HEK293 (cell line): ENCODE results near the gene MYOM1.

Experiments used
- GLI4 ChIP-seq: fragments of 450-650 bp; formaldehyde crosslinking; IDR thresholded peaks from 2 replicates; pipeline ENCODE4 v1.5.1; 2016; ENCODE audit warnings: missing biosample characterization, missing genetic modification characterization
- GLIS1 ChIP-seq: fragments of 450-650 bp; formaldehyde crosslinking; IDR thresholded peaks from 2 replicates; pipeline ENCODE4 v1.5.1; 2016; ENCODE audit warnings: missing biosample characterization, missing genetic modification characterization
- HOXC10 ChIP-seq: sonication (generic); formaldehyde crosslinking; IDR thresholded peaks from 2 replicates; pipeline ENCODE4 v1.8.1; 2023; ENCODE audit warnings: mild to moderate bottlenecking, missing genetic modification reagents
- KLF7 ChIP-seq: fragments of 450-650 bp; formaldehyde crosslinking; IDR thresholded peaks from 2 replicates; pipeline ENCODE4 v1.5.1; 2016; ENCODE audit warnings: missing biosample characterization, missing genetic modification characterization, borderline replicate concordance
- KLF8 ChIP-seq: fragments of 450-650 bp; formaldehyde crosslinking; IDR thresholded peaks from 2 replicates; pipeline ENCODE4 v1.5.1; 2016; ENCODE audit warnings: missing biosample characterization, missing genetic modification characterization
- PBX3 ChIP-seq: sonication (generic); formaldehyde crosslinking; IDR thresholded peaks from 2 replicates; pipeline ENCODE4 v1.8.1; 2022; ENCODE audit warnings: mild to moderate bottlenecking, moderate library complexity, missing genetic modification reagents
- TCF7L2 ChIP-seq: IDR thresholded peaks from 2 replicates; pipeline ENCODE4 v1.6.1; 2011; ENCODE audit warnings: low read depth, mild to moderate bottlenecking, inconsistent platforms, low read length, moderate library complexity, borderline replicate concordance
- ZBTB48 ChIP-seq: fragments of 450-650 bp; formaldehyde crosslinking; IDR thresholded peaks from 2 replicates; pipeline ENCODE4 v1.5.1; 2016; ENCODE audit warnings: missing biosample characterization, missing genetic modification characterization
- ZBTB7A ChIP-seq: fragments of 450-650 bp; formaldehyde crosslinking; IDR thresholded peaks from 2 replicates; pipeline ENCODE4 v1.5.1; 2016; ENCODE audit warnings: low read depth, missing biosample characterization, missing genetic modification characterization
- ZFHX2 ChIP-seq: fragments of 450-650 bp; formaldehyde crosslinking; conservative IDR thresholded peaks from 2 replicates; pipeline ENCODE4 v1.5.1; 2016; ENCODE audit warnings: missing biosample characterization, missing genetic modification characterization
- ZNF112 ChIP-seq: fragments of 450-650 bp; formaldehyde crosslinking; IDR thresholded peaks from 2 replicates; pipeline ENCODE4 v1.5.0; 2017; ENCODE audit warnings: missing biosample characterization, missing genetic modification characterization
- ZNF157 ChIP-seq: fragments of 450-650 bp; formaldehyde crosslinking; IDR thresholded peaks from 2 replicates; pipeline ENCODE4 v1.5.1; 2016; ENCODE audit warnings: missing biosample characterization, missing genetic modification characterization
- ZNF175 ChIP-seq: fragments of 450-650 bp; formaldehyde crosslinking; IDR thresholded peaks from 2 replicates; pipeline ENCODE4 v1.5.1; 2016; ENCODE audit warnings: missing biosample characterization, missing genetic modification characterization
- ZNF19 ChIP-seq: fragments of 450-650 bp; formaldehyde crosslinking; IDR thresholded peaks from 2 replicates; pipeline ENCODE4; 2016; ENCODE audit warnings: missing biosample characterization, missing genetic modification characterization, low read depth
- ZNF37A ChIP-seq: fragments of 450-650 bp; IDR thresholded peaks from 2 replicates; pipeline ENCODE4 v1.5.1; 2018; ENCODE audit warnings: missing biosample characterization, missing genetic modification characterization
- ZNF391 ChIP-seq: fragments of 450-650 bp; formaldehyde crosslinking; IDR thresholded peaks from 2 replicates; pipeline ENCODE4 v1.5.1; 2016; ENCODE audit warnings: low read depth, missing biosample characterization, missing genetic modification characterization, borderline replicate concordance
- ZNF394 ChIP-seq: fragments of 450-650 bp; formaldehyde crosslinking; IDR thresholded peaks from 2 replicates; pipeline ENCODE4 v1.5.1; 2016; ENCODE audit warnings: missing biosample characterization, missing genetic modification characterization, mild to moderate bottlenecking, moderate library complexity, borderline replicate concordance
- ZNF433 ChIP-seq: fragments of 450-650 bp; formaldehyde crosslinking; IDR thresholded peaks from 2 replicates; pipeline ENCODE4 v1.5.1; 2016; ENCODE audit warnings: missing biosample characterization, missing genetic modification characterization, low read depth
- ZNF48 ChIP-seq: fragments of 450-650 bp; formaldehyde crosslinking; IDR thresholded peaks from 2 replicates; pipeline ENCODE4 v1.5.1; 2016; ENCODE audit warnings: missing biosample characterization, missing genetic modification characterization
- ZNF514 ChIP-seq: fragments of 450-650 bp; formaldehyde crosslinking; IDR thresholded peaks from 2 replicates; pipeline ENCODE4 v1.5.1; 2016; ENCODE audit warnings: missing biosample characterization, missing genetic modification characterization
- ZNF555 ChIP-seq: fragments of 450-650 bp; formaldehyde crosslinking; conservative IDR thresholded peaks from 2 replicates; pipeline ENCODE4 v1.5.1; 2017; ENCODE audit warnings: missing biosample characterization, mild to moderate bottlenecking, missing genetic modification characterization, inconsistent platforms
- ZNF561 ChIP-seq: fragments of 450-650 bp; IDR thresholded peaks from 2 replicates; pipeline ENCODE4 v1.5.1; 2018; ENCODE audit warnings: missing biosample characterization, missing genetic modification characterization, borderline replicate concordance
- ZNF571 ChIP-seq: fragments of 450-650 bp; formaldehyde crosslinking; IDR thresholded peaks from 2 replicates; pipeline ENCODE4 v1.5.0; 2017; ENCODE audit warnings: missing biosample characterization, missing genetic modification characterization
- ZNF585B ChIP-seq: fragments of 450-650 bp; formaldehyde crosslinking; IDR thresholded peaks from 2 replicates; pipeline ENCODE4 v1.5.1; 2016; ENCODE audit warnings: missing biosample characterization, missing genetic modification characterization
- ZNF623 ChIP-seq: fragments of 450-650 bp; formaldehyde crosslinking; IDR thresholded peaks from 2 replicates; pipeline ENCODE4 v1.5.1; 2016; ENCODE audit warnings: missing biosample characterization, missing genetic modification characterization
- ZNF701 ChIP-seq: fragments of 450-650 bp; formaldehyde crosslinking; IDR thresholded peaks from 2 replicates; pipeline ENCODE4 v1.5.1; 2016; ENCODE audit warnings: missing biosample characterization, missing genetic modification characterization
- ZNF747 ChIP-seq: fragments of 450-650 bp; formaldehyde crosslinking; IDR thresholded peaks from 2 replicates; pipeline ENCODE4 v1.5.1; 2016; ENCODE audit warnings: missing biosample characterization, missing genetic modification characterization
- ZNF777 ChIP-seq: fragments of 450-650 bp; formaldehyde crosslinking; IDR thresholded peaks from 2 replicates; pipeline ENCODE4 v1.5.1; 2017; ENCODE audit warnings: missing biosample characterization, missing genetic modification characterization, borderline replicate concordance
- ZNF792 ChIP-seq: fragments of 450-650 bp; formaldehyde crosslinking; IDR thresholded peaks from 2 replicates; pipeline ENCODE4 v1.5.1; 2016; ENCODE audit warnings: missing biosample characterization, missing genetic modification characterization
- TF ChIP-seq, protein P1 (sequence below): fragments of 450-650 bp; formaldehyde crosslinking; IDR thresholded peaks from 2 replicates; pipeline ENCODE4; 2016; ENCODE audit warnings: missing biosample characterization, missing genetic modification characterization
- TF ChIP-seq, protein P2 (sequence below): fragments of 450-650 bp; formaldehyde crosslinking; IDR thresholded peaks from 2 replicates; pipeline ENCODE4 v1.5.1; 2016; ENCODE audit warnings: missing biosample characterization, missing genetic modification characterization
- TF ChIP-seq, protein P3 (sequence below): fragments of 450-650 bp; formaldehyde crosslinking; IDR thresholded peaks from 2 replicates; pipeline ENCODE4 v1.5.1; 2016; ENCODE audit warnings: missing biosample characterization, missing genetic modification characterization
- TF ChIP-seq, protein P4 (sequence below): fragments of 450-650 bp; formaldehyde crosslinking; IDR thresholded peaks from 2 replicates; pipeline ENCODE4 v1.5.1; 2016; ENCODE audit warnings: missing biosample characterization, missing genetic modification characterization

MYOM1 gene

GRCh38 chr18:3261373-3262233 is 41.8 kb upstream of the MYOM1 start, which contains the start of gene MYL12B (continued):
- TF ChIP-seq ZNF394 (tag by site-specific recombination) (0 out of 2 replicates have a peak, but pooled peaks have one; percentile 13), ZNF701 (tag by site-specific recombination) (no peak), ZNF112 (tag by site-specific recombination) (no peak), KLF8 (tag by site-specific recombination) (peak; percentile 99), ZNF747 (tag by site-specific recombination) (no peak), ZNF514 (tag by site-specific recombination) (no peak), ZNF391 (no peak; the same call in 1 of the 2 replicates), ZNF585B (tag by site-specific recombination) (no peak), ZBTB7A (no peak; the same call in 1 of the 2 replicates), GLI4 (tag by site-specific recombination) (no peak), ZNF157 (tag by site-specific recombination) (no peak), ZFHX2 (tag by site-specific recombination) (peak; percentile 74), ZNF555 (tag by site-specific recombination) (no peak), ZNF777 (no peak), ZNF37A (no peak), ZNF571 (tag by site-specific recombination) (no peak), ZNF792 (tag by site-specific recombination) (peak; percentile 34; the same call in 1 of the 2 replicates), ZNF561 (peak; percentile 25; the same call in 1 of the 2 replicates), PBX3 (no peak), ZBTB48 (peak; percentile 71; the same call in 1 of the 2 replicates), ZNF48 (no peak), GLIS1 (tag by site-specific recombination) (no peak), ZNF623 (tag by site-specific recombination) (no peak), TCF7L2 (no peak), ZNF433 (tag by site-specific recombination) (no peak), ZNF19 (tag by site-specific recombination) (no peak), HOXC10 (CRISPR knock-in tag) (no peak), ZNF175 (tag by site-specific recombination) (no peak), KLF7 (tag by site-specific recombination) (peak; percentile 96)
- TF ChIP-seq, protein P1, sequence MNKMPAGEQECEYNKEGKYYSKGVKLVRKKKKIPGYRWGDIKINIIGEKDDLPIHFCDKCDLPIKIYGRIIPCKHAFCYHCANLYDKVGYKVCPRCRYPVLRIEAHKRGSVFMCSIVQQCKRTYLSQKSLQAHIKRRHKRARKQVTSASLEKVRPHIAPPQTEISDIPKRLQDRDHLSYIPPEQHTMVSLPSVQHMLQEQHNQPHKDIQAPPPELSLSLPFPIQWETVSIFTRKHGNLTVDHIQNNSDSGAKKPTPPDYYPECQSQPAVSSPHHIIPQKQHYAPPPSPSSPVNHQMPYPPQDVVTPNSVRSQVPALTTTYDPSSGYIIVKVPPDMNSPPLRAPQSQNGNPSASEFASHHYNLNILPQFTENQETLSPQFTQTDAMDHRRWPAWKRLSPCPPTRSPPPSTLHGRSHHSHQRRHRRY (tag by site-specific recombination), result no peak
- TF ChIP-seq, protein P2, sequence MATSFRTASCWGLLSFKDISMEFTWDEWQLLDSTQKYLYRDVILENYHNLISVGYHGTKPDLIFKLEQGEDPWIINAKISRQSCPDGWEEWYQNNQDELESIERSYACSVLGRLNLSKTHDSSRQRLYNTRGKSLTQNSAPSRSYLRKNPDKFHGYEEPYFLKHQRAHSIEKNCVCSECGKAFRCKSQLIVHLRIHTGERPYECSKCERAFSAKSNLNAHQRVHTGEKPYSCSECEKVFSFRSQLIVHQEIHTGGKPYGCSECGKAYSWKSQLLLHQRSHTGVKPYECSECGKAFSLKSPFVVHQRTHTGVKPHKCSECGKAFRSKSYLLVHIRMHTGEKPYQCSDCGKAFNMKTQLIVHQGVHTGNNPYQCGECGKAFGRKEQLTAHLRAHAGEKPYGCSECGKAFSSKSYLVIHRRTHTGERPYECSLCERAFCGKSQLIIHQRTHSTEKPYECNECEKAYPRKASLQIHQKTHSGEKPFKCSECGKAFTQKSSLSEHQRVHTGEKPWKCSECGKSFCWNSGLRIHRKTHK (tag by site-specific recombination), result no peak
- TF ChIP-seq, protein P3, sequence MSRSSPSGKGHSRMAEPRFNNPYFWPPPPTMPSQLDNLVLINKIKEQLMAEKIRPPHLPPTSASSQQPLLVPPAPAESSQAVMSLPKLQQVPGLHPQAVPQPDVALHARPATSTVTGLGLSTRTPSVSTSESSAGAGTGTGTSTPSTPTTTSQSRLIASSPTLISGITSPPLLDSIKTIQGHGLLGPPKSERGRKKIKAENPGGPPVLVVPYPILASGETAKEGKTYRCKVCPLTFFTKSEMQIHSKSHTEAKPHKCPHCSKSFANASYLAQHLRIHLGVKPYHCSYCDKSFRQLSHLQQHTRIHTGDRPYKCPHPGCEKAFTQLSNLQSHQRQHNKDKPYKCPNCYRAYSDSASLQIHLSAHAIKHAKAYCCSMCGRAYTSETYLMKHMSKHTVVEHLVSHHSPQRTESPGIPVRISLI (tag by site-specific recombination), result no peak
- TF ChIP-seq, protein P4, sequence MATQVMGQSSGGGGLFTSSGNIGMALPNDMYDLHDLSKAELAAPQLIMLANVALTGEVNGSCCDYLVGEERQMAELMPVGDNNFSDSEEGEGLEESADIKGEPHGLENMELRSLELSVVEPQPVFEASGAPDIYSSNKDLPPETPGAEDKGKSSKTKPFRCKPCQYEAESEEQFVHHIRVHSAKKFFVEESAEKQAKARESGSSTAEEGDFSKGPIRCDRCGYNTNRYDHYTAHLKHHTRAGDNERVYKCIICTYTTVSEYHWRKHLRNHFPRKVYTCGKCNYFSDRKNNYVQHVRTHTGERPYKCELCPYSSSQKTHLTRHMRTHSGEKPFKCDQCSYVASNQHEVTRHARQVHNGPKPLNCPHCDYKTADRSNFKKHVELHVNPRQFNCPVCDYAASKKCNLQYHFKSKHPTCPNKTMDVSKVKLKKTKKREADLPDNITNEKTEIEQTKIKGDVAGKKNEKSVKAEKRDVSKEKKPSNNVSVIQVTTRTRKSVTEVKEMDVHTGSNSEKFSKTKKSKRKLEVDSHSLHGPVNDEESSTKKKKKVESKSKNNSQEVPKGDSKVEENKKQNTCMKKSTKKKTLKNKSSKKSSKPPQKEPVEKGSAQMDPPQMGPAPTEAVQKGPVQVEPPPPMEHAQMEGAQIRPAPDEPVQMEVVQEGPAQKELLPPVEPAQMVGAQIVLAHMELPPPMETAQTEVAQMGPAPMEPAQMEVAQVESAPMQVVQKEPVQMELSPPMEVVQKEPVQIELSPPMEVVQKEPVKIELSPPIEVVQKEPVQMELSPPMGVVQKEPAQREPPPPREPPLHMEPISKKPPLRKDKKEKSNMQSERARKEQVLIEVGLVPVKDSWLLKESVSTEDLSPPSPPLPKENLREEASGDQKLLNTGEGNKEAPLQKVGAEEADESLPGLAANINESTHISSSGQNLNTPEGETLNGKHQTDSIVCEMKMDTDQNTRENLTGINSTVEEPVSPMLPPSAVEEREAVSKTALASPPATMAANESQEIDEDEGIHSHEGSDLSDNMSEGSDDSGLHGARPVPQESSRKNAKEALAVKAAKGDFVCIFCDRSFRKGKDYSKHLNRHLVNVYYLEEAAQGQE (tag by site-specific recombination), result no peak
